ENCODE results near the gene KCNAB1. TPM values are rescaled to one million over a fixed set of nuclear protein-coding genes. Genes with fewer than 3 reads are reported as not detected.
A peak's percentile ranks its signal among the peaks of the same experiment; 100 is the strongest.

The KCNAB1 gene
- total and polyA plus RNA-seq, 2 of the 8 experiments (the other 6 are each of a cell fraction or from before 2014, with no cell fraction given): 0.51 to 2.3 TPM

GRCh38 chr3:156215751-156216150 is 95.4 kb downstream of the KCNAB1 start:
- Histone ChIP-seq H3K56ac (replicated peaks; ENCODE audit: insufficient read length, low read depth, low read length) (no peak overlapping the region), H3K23me2 (ENCODE audit: low read depth, low read length) (no peaks in the 10 kb centered on the region), H3K14ac (ENCODE audit: insufficient read length) (no peak overlapping the region), H3K4me1 (replicated peaks in 1 of 4; ENCODE audit: control insufficient read depth in 3 of 4, insufficient read depth in 4 of 4, low read length in 3 of 4) (no peaks in the 10 kb centered on the region), H3K79me1 (ENCODE audit: low read depth, low read length) (no peaks in the 10 kb centered on the region), H3K27ac (ENCODE audit: low read depth, low read length) (no peak overlapping the region), H3K79me2 (ENCODE audit: control insufficient read depth in 1 of 2, insufficient read depth in 2 of 2, low read length in 2 of 2) (no peaks in the 10 kb centered on the region), H2BK12ac (ENCODE audit: low read depth, low read length) (no peak overlapping the region), H3K36me3 (ENCODE audit: control insufficient read depth in 2 of 4, insufficient read depth in 4 of 4, low read length in 3 of 4) (no peaks in the 10 kb centered on the region), H3K9ac (replicated peaks in 1 of 4; ENCODE audit: extremely low read depth in 1 of 4, low read depth in 3 of 4, low read length in 3 of 4) (no peak overlapping the region), H4K8ac (ENCODE audit: extremely low read depth, insufficient read depth, low read length) (no peak overlapping the region), H3K9me3 (ENCODE audit: insufficient read depth in 2 of 2, low read depth in 1 of 2, low read length in 1 of 2) (no peaks in the 10 kb centered on the region), H2AFZ (ENCODE audit: low read length) (peak overlapping the region; percentile 44; the same call in 1 of the 2 replicates), H3K4ac (replicated peaks; ENCODE audit: insufficient read length, low read depth, low read length) (no peak overlapping the region), H3K4me3 (ENCODE audit: extremely low read depth in 1 of 4, insufficient read depth in 2 of 4, low read depth in 3 of 4, low read length in 4 of 4) (no peak overlapping the region), H4K5ac (ENCODE audit: insufficient read length, low read depth, low read length) (no peak overlapping the region), H3K18ac (ENCODE audit: extremely low read depth, low read length) (no peak overlapping the region), H3K23ac (ENCODE audit: insufficient read length) (no peak overlapping the region), H4K91ac (replicated peaks; ENCODE audit: insufficient read length, low read length) (no peak overlapping the region), H3K27me3 (replicated peaks in 1 of 4; ENCODE audit: control insufficient read depth in 3 of 4, extremely low read depth in 1 of 4, insufficient read depth in 3 of 4, low read length in 3 of 4) (no peaks in the 10 kb centered on the region), H3K4me2 (ENCODE audit: insufficient read depth in 1 of 2, low read depth in 2 of 2, low read length in 2 of 2) (no peak overlapping the region), H2BK120ac (replicated peaks; ENCODE audit: low read depth, low read length) (no peak overlapping the region), H2BK15ac (ENCODE audit: low read length) (no peak overlapping the region; the same call in 1 of the 2 replicates), H2AK5ac (ENCODE audit: low read depth, low read length) (0 out of 2 replicates have a peak overlapping the region, but pooled peaks have one; percentile 41), H4K20me1 (replicated peaks in 1 of 2; ENCODE audit: control insufficient read depth in 1 of 2, insufficient read depth in 2 of 2, low read length in 2 of 2) (peaks cover 0 to 1% of the 10 kb centered on the region in 2 experiments), H2BK20ac (ENCODE audit: low read length) (no peak overlapping the region), H2BK5ac (ENCODE audit: low read depth, low read length) (no peak overlapping the region)
- ChIA-PET CTCF (ENCODE audit: partially characterized antibody) (interaction anchor here (0.6 to 1.7 kb wide), 7 partner anchors 22 to 295 kb away, joined by 3 to 8 read pairs (median 4); no protein-coding TSS in a partner anchor), POLR2A (ENCODE audit: partially characterized antibody) (no interaction called here)
- 98% methylated on average over 3 of the region's 3 CpGs; no CpG with 5 or more reads in 1 of the 2 experiments for WGBS, 2 experiments (ENCODE audit: extremely low coverage in 1 of 2, insufficient coverage in 1 of 2, insufficient read length in 1 of 2, insufficient replicate concordance in 2 of 2, low coverage in 1 of 2, low lambda C conversion rate in 2 of 2, missing lambda C conversion rate in 1 of 2)
- no peak for TF ChIP-seq CEBPB (IDR thresholded peaks at IDR 0.05; ENCODE audit: low read depth, low read length)
- no peak for TF ChIP-seq PHF8 (conservative IDR thresholded peaks at IDR 0.05; ENCODE audit: low read depth, low read length)
- no peak for TF ChIP-seq TCF12 (IDR thresholded peaks at IDR 0.05; ENCODE audit: low read depth, low read length)
- no peak for TF ChIP-seq RNF2 (IDR thresholded peaks at IDR 0.05; ENCODE audit: borderline replicate concordance, low read depth, low read length, missing control alignments, poor library complexity, severe bottlenecking)
- TF ChIP-seq EZH2 (IDR thresholded peaks at IDR 0.05; ENCODE audit: low read depth, low read length, severe bottlenecking): no peak
- FAIRE-seq (no peak), DNase-seq (ENCODE audit: low read depth in 1 of 2, low spot score in 2 of 2) (no peak)

All from H1 (cell line).